ENCODE data around the gene CCR4. TPM values are rescaled to one million over a fixed set of nuclear protein-coding genes. Genes with fewer than 3 reads are reported as not detected.
"Not testable (repeated sequence)": the region's sequence is repeated elsewhere in the genome, so short reads cannot be mapped to it uniquely, and the experiment has no call there.

CCR4 gene
- total RNA-seq: 1 to 10 TPM in 2 of 3 donors, under 1 TPM in 1; 0.52 to 2.5 (median 1.4) TPM
- total RNA-seq (2013): 2.0 TPM

DNA sequence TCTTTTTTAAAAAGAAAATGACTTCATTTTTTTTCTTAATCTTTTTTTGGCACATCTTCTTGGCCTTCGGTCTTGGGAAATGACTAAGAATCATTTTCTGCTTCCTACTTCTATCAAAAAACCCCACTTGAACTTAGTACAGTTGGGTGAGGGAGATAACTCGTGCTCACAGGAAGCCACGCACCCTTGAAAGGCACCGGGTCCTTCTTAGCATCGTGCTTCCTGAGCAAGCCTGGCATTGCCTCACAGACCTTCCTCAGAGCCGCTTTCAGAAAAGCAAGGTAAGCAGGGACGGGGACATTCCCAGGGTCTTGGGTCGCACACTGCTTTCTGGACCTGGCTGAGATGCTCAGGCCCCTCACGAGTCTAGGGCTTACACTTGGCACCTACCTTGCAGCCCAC, at the start of gene CCR4:
Gene CCR4 (plus strand): TSS at position 235 of the 402 bp plus-strand sequence. CDS start 1,779 bp downstream, outside the sequence.
- DNase-seq (peak in 1 of 2 donors; percentile 78), ATAC-seq (peak in 1 of 3 donors; percentile 38)
- 14% methylated on average over 8 of the region's 9 CpGs for WGBS (ENCODE audit: insufficient coverage)
- H3K4me3 Mint-ChIP-seq: no peak within 1 kb of the TSS
- TF ChIP-seq, protein P1, sequence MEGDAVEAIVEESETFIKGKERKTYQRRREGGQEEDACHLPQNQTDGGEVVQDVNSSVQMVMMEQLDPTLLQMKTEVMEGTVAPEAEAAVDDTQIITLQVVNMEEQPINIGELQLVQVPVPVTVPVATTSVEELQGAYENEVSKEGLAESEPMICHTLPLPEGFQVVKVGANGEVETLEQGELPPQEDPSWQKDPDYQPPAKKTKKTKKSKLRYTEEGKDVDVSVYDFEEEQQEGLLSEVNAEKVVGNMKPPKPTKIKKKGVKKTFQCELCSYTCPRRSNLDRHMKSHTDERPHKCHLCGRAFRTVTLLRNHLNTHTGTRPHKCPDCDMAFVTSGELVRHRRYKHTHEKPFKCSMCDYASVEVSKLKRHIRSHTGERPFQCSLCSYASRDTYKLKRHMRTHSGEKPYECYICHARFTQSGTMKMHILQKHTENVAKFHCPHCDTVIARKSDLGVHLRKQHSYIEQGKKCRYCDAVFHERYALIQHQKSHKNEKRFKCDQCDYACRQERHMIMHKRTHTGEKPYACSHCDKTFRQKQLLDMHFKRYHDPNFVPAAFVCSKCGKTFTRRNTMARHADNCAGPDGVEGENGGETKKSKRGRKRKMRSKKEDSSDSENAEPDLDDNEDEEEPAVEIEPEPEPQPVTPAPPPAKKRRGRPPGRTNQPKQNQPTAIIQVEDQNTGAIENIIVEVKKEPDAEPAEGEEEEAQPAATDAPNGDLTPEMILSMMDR (IDR thresholded peaks at IDR 0.05): no peak
- Histone ChIP-seq H3K36me3 (ENCODE audit: control insufficient read depth, insufficient read depth, low read length) (no peaks in the 10 kb centered on the region), H3K9me3 (ENCODE audit: control insufficient read depth, insufficient read depth, low read length) (no peaks in the 10 kb centered on the region), H3K4me3 (ENCODE audit: low read length) (no peak within 1 kb of the TSS), H3K27me3 (ENCODE audit: control insufficient read depth, insufficient read depth, low read length) (no peaks in the 10 kb centered on the region), H3K27ac (ENCODE audit: low read length) (no peak within 1 kb of the TSS), H3K4me1 (ENCODE audit: control insufficient read depth, insufficient read depth, low read length) (peaks cover 8% of the 10 kb centered on the region)
- H3K27me3 Mint-ChIP-seq (ENCODE audit: low read depth in 2 of 2): no peaks in the 10 kb centered on the region
- H3K27ac Mint-ChIP-seq: no peak within 1 kb of the TSS
- H3K9me3 Mint-ChIP-seq: no peaks in the 10 kb centered on the region
- intact Hi-C loops (cut with micrococcal nuclease): no loop called here
- no peaks in the 10 kb centered on the region for H3K36me3 Mint-ChIP-seq
- no peaks in the 10 kb centered on the region for H3K4me1 Mint-ChIP-seq

DNA sequence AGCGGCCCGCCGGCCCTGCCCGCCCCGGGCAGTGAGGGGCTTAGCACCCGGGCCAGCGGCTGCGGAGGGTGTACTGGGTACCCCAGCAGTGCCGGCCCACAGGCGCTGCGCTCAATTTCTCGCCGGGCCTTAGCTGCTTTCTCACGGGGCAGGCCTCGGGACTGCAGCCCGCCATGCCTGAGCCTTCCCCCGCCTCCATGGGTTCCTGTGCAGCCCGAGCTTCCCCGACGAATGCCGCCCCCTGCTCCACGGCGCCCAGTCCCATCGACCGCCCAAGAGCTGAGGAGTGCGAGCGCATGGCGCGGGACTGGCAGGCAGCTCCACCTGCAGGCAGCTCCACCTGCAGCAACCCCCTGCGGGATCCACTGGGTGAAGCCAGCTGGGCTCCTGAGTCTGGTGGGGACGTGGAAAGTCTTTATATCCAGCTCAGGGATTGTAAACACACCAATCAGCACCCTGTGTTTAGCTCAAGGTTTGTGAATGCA, 48.5 kb upstream of the CCR4 start:
- H3K4me3 ChIP-seq (ENCODE audit: low read length); H3K9me3 ChIP-seq (ENCODE audit: control insufficient read depth, insufficient read depth, low read length); H3K36me3 ChIP-seq (ENCODE audit: control insufficient read depth, insufficient read depth, low read length); H3K27ac Mint-ChIP-seq; ATAC-seq; H3K4me1 Mint-ChIP-seq; H3K9me3 Mint-ChIP-seq; intact Hi-C loops (cut with micrococcal nuclease); H3K27me3 ChIP-seq (ENCODE audit: control insufficient read depth, insufficient read depth, low read length); H3K4me1 ChIP-seq (ENCODE audit: control insufficient read depth, insufficient read depth, low read length); H3K36me3 Mint-ChIP-seq; H3K27ac ChIP-seq (ENCODE audit: low read length): not testable (repeated sequence)
- 36% methylated on average over 31 of the region's 31 CpGs for whole genome bisulfite sequencing (ENCODE audit: insufficient coverage)
- DNase-seq: peak in 1 of 2 donors; percentile 45
- H3K4me3 Mint-ChIP-seq: peak overlapping the region; percentile 72
- H3K27me3 Mint-ChIP-seq (ENCODE audit: low read depth in 2 of 2): peaks cover 9 to 13% of the 10 kb centered on the region in 2 donors

DNA sequence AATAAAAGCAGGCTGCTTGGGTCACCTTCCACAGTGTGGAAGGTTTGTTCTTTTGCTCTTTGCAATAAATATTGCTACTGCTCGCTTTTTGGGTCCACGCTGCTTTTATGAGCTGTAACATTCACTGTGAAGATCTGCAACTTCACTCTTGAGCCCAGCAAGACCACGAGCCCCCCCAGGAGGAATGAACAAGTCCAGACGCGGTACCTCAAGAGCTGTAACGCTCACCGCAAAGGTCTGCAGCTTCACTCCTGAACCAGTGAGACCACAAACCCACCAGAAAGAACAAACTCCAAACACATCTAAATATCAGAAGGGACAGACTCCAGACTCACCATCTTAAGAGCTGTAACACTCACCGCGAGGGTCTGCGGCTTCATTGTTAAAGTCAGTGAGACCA, 47.5 kb upstream of the CCR4 start:
- WGBS (ENCODE audit: insufficient coverage): 50% methylated on average over 10 of the region's 10 CpGs
- no peaks in the 10 kb centered on the region for H3K36me3 Mint-ChIP-seq
- no peaks in the 10 kb centered on the region for H3K27me3 ChIP-seq (ENCODE audit: control insufficient read depth, insufficient read depth, low read length)
- intact Hi-C loops (cut with micrococcal nuclease): no loop called here
- ATAC-seq (no peak), DNase-seq (no peak)
- H3K4me3 Mint-ChIP-seq: peak overlapping the region; percentile 45
- no peaks in the 10 kb centered on the region for H3K9me3 Mint-ChIP-seq
- no peak overlapping the region for H3K27ac ChIP-seq (ENCODE audit: low read length)
- H3K36me3 ChIP-seq (ENCODE audit: control insufficient read depth, insufficient read depth, low read length): no peaks in the 10 kb centered on the region
- H3K4me3 ChIP-seq (ENCODE audit: low read length): no peak overlapping the region
- TF ChIP-seq, protein P1 (IDR thresholded peaks at IDR 0.05): no peak
- H3K27me3 Mint-ChIP-seq (ENCODE audit: low read depth in 2 of 2): peaks cover 7 to 13% of the 10 kb centered on the region in 2 donors
- peaks cover 4% of the 10 kb centered on the region for H3K4me1 ChIP-seq (ENCODE audit: control insufficient read depth, insufficient read depth, low read length)
- H3K9me3 ChIP-seq (ENCODE audit: control insufficient read depth, insufficient read depth, low read length): no peaks in the 10 kb centered on the region
- peaks cover 7 to 8% of the 10 kb centered on the region in 2 donors for H3K4me1 Mint-ChIP-seq
- H3K27ac Mint-ChIP-seq: no peak overlapping the region

DNA sequence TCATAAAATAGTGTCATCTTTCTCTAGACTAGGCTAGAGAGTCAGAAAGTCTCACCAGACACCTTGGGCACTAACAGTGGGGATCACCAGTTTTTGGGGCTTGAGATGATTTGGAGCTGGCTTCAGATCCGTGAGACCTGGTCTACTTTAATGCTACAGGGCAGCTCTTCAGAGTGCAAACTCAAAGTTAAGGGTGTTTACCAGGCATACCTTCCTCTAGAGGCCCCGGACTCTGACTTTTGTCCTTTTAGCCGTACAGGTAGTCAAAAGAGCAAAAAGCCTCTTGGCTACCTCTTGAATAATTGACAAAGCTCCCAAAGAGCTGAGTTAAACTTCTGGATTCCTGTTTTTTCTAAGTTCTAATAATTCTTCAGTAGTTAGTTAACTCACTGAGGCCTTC, 41.4 kb upstream of the CCR4 start:
- Histone ChIP-seq H3K27me3 (ENCODE audit: control insufficient read depth, insufficient read depth, low read length) (no peaks in the 10 kb centered on the region), H3K9me3 (ENCODE audit: control insufficient read depth, insufficient read depth, low read length) (no peaks in the 10 kb centered on the region), H3K4me3 (ENCODE audit: low read length) (no peak overlapping the region), H3K4me1 (ENCODE audit: control insufficient read depth, insufficient read depth, low read length) (no peaks in the 10 kb centered on the region), H3K36me3 (ENCODE audit: control insufficient read depth, insufficient read depth, low read length) (no peaks in the 10 kb centered on the region), H3K27ac (ENCODE audit: low read length) (no peak overlapping the region)
- no peak for ATAC-seq
- Mint-ChIP-seq H3K36me3 (no peaks in the 10 kb centered on the region), H3K27me3 (ENCODE audit: low read depth in 2 of 2) (no peaks in the 10 kb centered on the region), H3K27ac (no peak overlapping the region), H3K9me3 (no peaks in the 10 kb centered on the region), H3K4me1 (no peaks in the 10 kb centered on the region), H3K4me3 (no peak overlapping the region)
- intact Hi-C loops (cut with micrococcal nuclease): no loop called here
- no peak for DNase-seq
- TF ChIP-seq, protein P1 (IDR thresholded peaks at IDR 0.05): no peak
- WGBS (ENCODE audit: insufficient coverage): 94% methylated on average over 3 of the region's 3 CpGs
